Limb (tissue), 2 donors: ENCODE data around the gene RBL1.
A peak's percentile ranks its signal among the peaks of the same experiment; 100 is the strongest.
"Not testable (repeated sequence)": the region's sequence is repeated elsewhere in the genome, so short reads cannot be mapped to it uniquely, and the experiment has no call there.

Source experiments
- DNase-seq, 2 donors: peaks; one replicate each; pipeline ENCODE4 v3.0.0-alpha.2; 2016; ENCODE audit errors: extremely low spot score in 2 of 2

RBL1 gene

GRCh38 chr20:37095599-37096414, at the start of gene RBL1:
Gene RBL1, minus strand, starts transcription at chr20:37095997. Its CDS starts 69 bp downstream, at chr20:37095928.
- DNase-seq: peak; percentile 82 to 92

GRCh38 chr20:37144856-37145404, 49.1 kb upstream of the RBL1 start:
- no peak for DNase-seq

GRCh38 chr20:37142708-37143107, 46.9 kb upstream of the RBL1 start:
- DNase-seq: no peak

- DNase-seq: no peak
Measured at GRCh38 chr20:37137547-37137946, 41.8 kb upstream of the RBL1 start.

- no peak for DNase-seq
Measured at GRCh38 chr20:37133952-37134351, 38.2 kb upstream of the RBL1 start.

GRCh38 chr20:37131486-37131885, 35.7 kb upstream of the RBL1 start:
- no peak for DNase-seq

GRCh38 chr20:37128803-37129202, 33.0 kb upstream of the RBL1 start:
- DNase-seq: no peak

- not testable (repeated sequence) for DNase-seq
Measured at GRCh38 chr20:37126290-37126689, 30.5 kb upstream of the RBL1 start.

- DNase-seq: no peak
Measured at GRCh38 chr20:37123441-37123840, 27.6 kb upstream of the RBL1 start.

- DNase-seq: no peak
Measured at GRCh38 chr20:37120497-37120896, 24.7 kb upstream of the RBL1 start.

GRCh38 chr20:37119356-37120036, 23.7 kb upstream of the RBL1 start:
- no peak for DNase-seq

- no peak for DNase-seq
Measured at GRCh38 chr20:37114012-37114411, 18.2 kb upstream of the RBL1 start.

- no peak for DNase-seq
Measured at GRCh38 chr20:37111926-37112455, 16.2 kb upstream of the RBL1 start.

- DNase-seq: no peak
Measured at GRCh38 chr20:37108676-37109075, 12.9 kb upstream of the RBL1 start.

- DNase-seq: no peak
Measured at GRCh38 chr20:37102571-37102970, 6.8 kb upstream of the RBL1 start.

GRCh38 chr20:37096415-37097041, 731 bp upstream of the RBL1 start:
- DNase-seq: peak in 1 of 2 donors; percentile 1

GRCh38 chr20:37095108-37095598, 644 bp downstream of the RBL1 start:
- no peak for DNase-seq

GRCh38 chr20:37090407-37090806, 5.4 kb downstream of the RBL1 start:
- DNase-seq: no peak

GRCh38 chr20:37081717-37082289, 14.0 kb downstream of the RBL1 start:
- DNase-seq: no peak

GRCh38 chr20:37077009-37077408, 18.8 kb downstream of the RBL1 start:
- no peak for DNase-seq
